ENCODE measurements around the gene FAM163A. TPM values are rescaled to one million over a fixed set of nuclear protein-coding genes. Genes with fewer than 3 reads are reported as not detected.
A peak's percentile ranks its signal among the peaks of the same experiment; 100 is the strongest.

FAM163A gene
- total RNA-seq, 4 donors from 2014 or later, result 0.29 TPM; not detected in 3

- no peaks in the 10 kb centered on the region for H3K27me3 ChIP-seq
- DNase-seq (ENCODE audit: low spot score in 2 of 2), result peak in 1 of 2 donors; percentile 44
- no peaks in the 10 kb centered on the region for H3K36me3 ChIP-seq
- H3K4me3 ChIP-seq, result no peak overlapping the region
- H3K4me1 ChIP-seq, result peaks cover 21% of the 10 kb centered on the region
- WGBS, result 70% methylated on average over 14 of the region's 17 CpGs
- H3K27ac ChIP-seq, result no peak overlapping the region
- no peaks in the 10 kb centered on the region for H3K9me3 ChIP-seq
- TF ChIP-seq POLR2AphosphoS5 (IDR thresholded peaks at IDR 0.05) (no peak), POLR2A (IDR thresholded peaks at IDR 0.05) (no peak), CTCF (IDR thresholded peaks at IDR 0.05) (no peak), EP300 (IDR thresholded peaks at IDR 0.05) (no peak)
Measured at GRCh38 chr1:179816196-179816960, 73.3 kb downstream of the FAM163A start.

GRCh38 chr1:179817056-179817455 lies 74.0 kb downstream of the FAM163A start:
- Histone ChIP-seq H3K36me3 (no peaks in the 10 kb centered on the region), H3K4me1 (peaks cover 21% of the 10 kb centered on the region), H3K9me3 (no peaks in the 10 kb centered on the region), H3K27me3 (no peaks in the 10 kb centered on the region), H3K27ac (no peak overlapping the region), H3K4me3 (no peak overlapping the region)
- TF ChIP-seq EP300 (IDR thresholded peaks at IDR 0.05) (no peak), CTCF (IDR thresholded peaks at IDR 0.05) (no peak), POLR2AphosphoS5 (IDR thresholded peaks at IDR 0.05) (no peak), POLR2A (IDR thresholded peaks at IDR 0.05) (no peak)
- DNase-seq (ENCODE audit: low spot score in 2 of 2), result peak in 1 of 2 donors; percentile 26
- WGBS, result 95% methylated on average over 8 of the region's 8 CpGs

- no peaks in the 10 kb centered on the region for H3K27me3 ChIP-seq
- no peak for TF ChIP-seq CTCF (IDR thresholded peaks at IDR 0.05)
- no peak for TF ChIP-seq POLR2A (IDR thresholded peaks at IDR 0.05)
- no peak for TF ChIP-seq POLR2AphosphoS5 (IDR thresholded peaks at IDR 0.05)
- TF ChIP-seq EP300 (IDR thresholded peaks at IDR 0.05), result no peak
- H3K36me3 ChIP-seq, result no peaks in the 10 kb centered on the region
- WGBS, result 81% methylated on average over 6 of the region's 8 CpGs
- H3K4me3 ChIP-seq, result no peak overlapping the region
- no peaks in the 10 kb centered on the region for H3K9me3 ChIP-seq
- peak; percentile 48 to 75 for DNase-seq (ENCODE audit: low spot score in 2 of 2)
- H3K4me1 ChIP-seq, result peaks cover 21% of the 10 kb centered on the region
- H3K27ac ChIP-seq, result no peak overlapping the region
Measured at GRCh38 chr1:179817789-179818188, 74.7 kb downstream of the FAM163A start.

DNA sequence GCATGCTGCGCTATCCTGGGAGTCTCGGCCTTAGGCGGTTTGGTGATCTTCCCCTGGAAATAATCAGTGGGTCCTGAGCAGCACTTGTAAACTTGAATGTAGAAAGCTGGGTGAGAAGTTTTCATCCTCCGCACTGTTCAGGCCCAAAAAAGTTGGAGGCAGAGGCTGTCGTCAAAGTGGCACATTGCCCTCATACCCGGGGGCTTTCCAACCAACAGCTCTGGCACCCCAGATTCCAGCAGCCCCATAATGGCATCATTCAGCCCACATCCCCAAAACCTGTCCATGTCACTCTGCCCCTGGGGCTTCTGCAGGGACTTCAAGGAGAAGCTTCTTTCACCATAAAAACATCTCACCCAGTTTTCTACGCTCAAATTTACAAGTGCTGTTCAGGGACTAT lies 75.2 kb downstream of the FAM163A start:
- no peak overlapping the region for H3K27ac ChIP-seq

More for the DNA sequence above, 75.2 kb downstream of the FAM163A start:
- DNase-seq (ENCODE audit: low spot score in 2 of 2), result peak; percentile 20 to 37
- Histone ChIP-seq H3K4me1 (peaks cover 21% of the 10 kb centered on the region), H3K4me3 (no peak overlapping the region), H3K9me3 (no peaks in the 10 kb centered on the region), H3K36me3 (no peaks in the 10 kb centered on the region), H3K27me3 (no peaks in the 10 kb centered on the region)
- TF ChIP-seq POLR2AphosphoS5 (IDR thresholded peaks at IDR 0.05), result no peak
- TF ChIP-seq POLR2A (IDR thresholded peaks at IDR 0.05), result no peak
- TF ChIP-seq EP300 (IDR thresholded peaks at IDR 0.05), result no peak
- TF ChIP-seq CTCF (IDR thresholded peaks at IDR 0.05), result no peak
- WGBS, result 97% methylated on average over 6 of the region's 7 CpGs

All from suprapubic skin (tissue), 4 donors.